ENCODE data around the gene TOR4A.
A peak's percentile ranks its signal among the peaks of the same experiment; 100 is the strongest.
"Not testable (repeated sequence)": the region's sequence is repeated elsewhere in the genome, so short reads cannot be mapped to it uniquely, and the experiment has no call there.

TOR4A gene

GRCh38 chr9:137320555-137321384 lies 43.2 kb downstream of the TOR4A start:
- peak; percentile 38 to 53 for DNase-seq

GRCh38 chr9:137321726-137322361 lies 44.3 kb downstream of the TOR4A start:
- no peak for DNase-seq

- DNase-seq, result peak in 1 of 2 donors; percentile 10
These were observed 46.2 kb downstream of the TOR4A start for GRCh38 chr9:137323531-137324331.

- no peak for DNase-seq
These were observed 47.6 kb downstream of the TOR4A start for GRCh38 chr9:137325124-137325523.

GRCh38 chr9:137325799-137326198 lies 48.3 kb downstream of the TOR4A start:
- no peak for DNase-seq

- peak; percentile 30 to 77 for DNase-seq
These were observed 49.0 kb downstream of the TOR4A start for GRCh38 chr9:137326445-137327065.

- DNase-seq, result peak in 1 of 2 donors; percentile 41
These were observed 50.4 kb downstream of the TOR4A start for GRCh38 chr9:137327641-137328550.

GRCh38 chr9:137329590-137329989 lies 52.1 kb downstream of the TOR4A start:
- not testable (repeated sequence) for DNase-seq

- DNase-seq, result no peak
These were observed 53.2 kb downstream of the TOR4A start for GRCh38 chr9:137330689-137331088.

- no peak for DNase-seq
These were observed 54.4 kb downstream of the TOR4A start for GRCh38 chr9:137331929-137332328.
